ENCODE data around the gene STARD4. TPM values are rescaled to one million over a fixed set of nuclear protein-coding genes. Genes with fewer than 3 reads are reported as not detected.

The STARD4 gene
- total RNA-seq, 4 donors from 2014 or later = 4.2 to 8.6 (median 6.8) TPM

DNA sequence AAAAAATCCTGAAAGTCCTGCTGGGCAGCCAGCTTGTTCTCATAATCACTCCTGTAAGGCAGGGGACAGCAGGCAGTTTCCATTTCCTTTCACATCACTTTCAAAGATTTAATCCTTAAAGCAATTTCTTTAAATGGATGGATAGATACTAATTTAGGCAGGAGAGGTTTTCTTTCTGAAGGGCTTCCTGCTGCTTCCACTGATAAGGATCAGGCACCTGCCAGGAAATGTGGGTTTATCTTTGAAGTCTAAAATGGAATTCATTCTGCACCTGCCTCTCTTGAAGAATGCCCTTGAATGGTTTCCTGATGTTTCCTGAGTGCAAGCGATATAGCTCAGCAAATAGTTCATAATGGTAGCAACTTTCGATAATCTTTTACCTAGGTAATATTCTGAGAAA lies 64.5 kb downstream of the STARD4 start:
- no peaks in the 10 kb centered on the region for H3K27me3 ChIP-seq
- 59% methylated on average over 2 of the region's 2 CpGs for WGBS
- no peak for DNase-seq (ENCODE audit: extremely low spot score)
- no peak for TF ChIP-seq POLR2A (IDR thresholded peaks at IDR 0.05; ENCODE audit: low read depth)
- intact Hi-C loops (cut with DNase I) = no loop called here
- H3K27ac ChIP-seq (replicated peaks in 1 of 4) = no peak overlapping the region
- H3K36me3 ChIP-seq = no peaks in the 10 kb centered on the region
- no peaks in the 10 kb centered on the region for H3K9me3 ChIP-seq
- H3K4me1 ChIP-seq = no peaks in the 10 kb centered on the region
- H3K4me3 ChIP-seq = no peak overlapping the region

GRCh38 chr5:111447099-111447498 lies 65.2 kb downstream of the STARD4 start:
- intact Hi-C loops (cut with DNase I) = no loop called here
- DNase-seq (ENCODE audit: extremely low spot score) = no peak
- 75% methylated on average over 1 of the region's 1 CpG for WGBS

More at GRCh38 chr5:111447099-111447498, 65.2 kb downstream of the STARD4 start:
- H3K27me3 ChIP-seq = no peaks in the 10 kb centered on the region
- no peak overlapping the region for H3K4me3 ChIP-seq
- H3K27ac ChIP-seq (replicated peaks in 1 of 4) = no peak overlapping the region
- H3K36me3 ChIP-seq = no peaks in the 10 kb centered on the region
- H3K4me1 ChIP-seq = no peaks in the 10 kb centered on the region
- TF ChIP-seq POLR2A (IDR thresholded peaks at IDR 0.05; ENCODE audit: low read depth) (no peak), EP300 (IDR thresholded peaks at IDR 0.05) (no peak), POLR2AphosphoS5 (IDR thresholded peaks at IDR 0.05) (no peak)
- TF ChIP-seq, protein P1, sequence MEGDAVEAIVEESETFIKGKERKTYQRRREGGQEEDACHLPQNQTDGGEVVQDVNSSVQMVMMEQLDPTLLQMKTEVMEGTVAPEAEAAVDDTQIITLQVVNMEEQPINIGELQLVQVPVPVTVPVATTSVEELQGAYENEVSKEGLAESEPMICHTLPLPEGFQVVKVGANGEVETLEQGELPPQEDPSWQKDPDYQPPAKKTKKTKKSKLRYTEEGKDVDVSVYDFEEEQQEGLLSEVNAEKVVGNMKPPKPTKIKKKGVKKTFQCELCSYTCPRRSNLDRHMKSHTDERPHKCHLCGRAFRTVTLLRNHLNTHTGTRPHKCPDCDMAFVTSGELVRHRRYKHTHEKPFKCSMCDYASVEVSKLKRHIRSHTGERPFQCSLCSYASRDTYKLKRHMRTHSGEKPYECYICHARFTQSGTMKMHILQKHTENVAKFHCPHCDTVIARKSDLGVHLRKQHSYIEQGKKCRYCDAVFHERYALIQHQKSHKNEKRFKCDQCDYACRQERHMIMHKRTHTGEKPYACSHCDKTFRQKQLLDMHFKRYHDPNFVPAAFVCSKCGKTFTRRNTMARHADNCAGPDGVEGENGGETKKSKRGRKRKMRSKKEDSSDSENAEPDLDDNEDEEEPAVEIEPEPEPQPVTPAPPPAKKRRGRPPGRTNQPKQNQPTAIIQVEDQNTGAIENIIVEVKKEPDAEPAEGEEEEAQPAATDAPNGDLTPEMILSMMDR (IDR thresholded peaks at IDR 0.05) = no peak
- no peaks in the 10 kb centered on the region for H3K9me3 ChIP-seq

Other genes with a start within 250 kb of the STARD4 start
- 10 to 100 TPM in 2 of 4 donors, 1 to 10 TPM in 2; 6.0 to 19.8 (median 10.5) TPM for gene NREP, start 244.7 kb upstream of the STARD4 start, total RNA-seq